Measurements from ENCODE around the gene PHF5A.

The PHF5A gene

GRCh38 chr22:41459431-41459830 is 9.1 kb downstream of the PHF5A start:
- Histone ChIP-seq H3K4me1 (ENCODE audit: insufficient read depth, poor library complexity, severe bottlenecking) (no peaks in the 10 kb centered on the region), H3K27ac (ENCODE audit: poor library complexity, severe bottlenecking) (no peak overlapping the region), H3K36me3 (ENCODE audit: low read depth) (peaks cover 62% of the 10 kb centered on the region), H3K27me3 (ENCODE audit: insufficient read depth, poor library complexity, severe bottlenecking) (no peaks in the 10 kb centered on the region), H3K9me3 (ENCODE audit: severe bottlenecking) (no peaks in the 10 kb centered on the region), H3K4me3 (ENCODE audit: severe bottlenecking) (no peak overlapping the region)
- DNase-seq (ENCODE audit: low spot score) (no peak), ATAC-seq (ENCODE audit: low read depth) (no peak)
- no peak for TF ChIP-seq CTCF (IDR thresholded peaks at IDR 0.05; ENCODE audit: poor library complexity, severe bottlenecking)

GRCh38 chr22:41458161-41458728 is 10.2 kb downstream of the PHF5A start:
- H3K4me1 ChIP-seq (ENCODE audit: insufficient read depth, poor library complexity, severe bottlenecking) = no peaks in the 10 kb centered on the region
- no peaks in the 10 kb centered on the region for H3K9me3 ChIP-seq (ENCODE audit: severe bottlenecking)
- DNase-seq (ENCODE audit: low spot score) = no peak
- no peak overlapping the region for H3K27ac ChIP-seq (ENCODE audit: poor library complexity, severe bottlenecking)
- no peak for TF ChIP-seq CTCF (IDR thresholded peaks at IDR 0.05; ENCODE audit: poor library complexity, severe bottlenecking)
- no peaks in the 10 kb centered on the region for H3K27me3 ChIP-seq (ENCODE audit: insufficient read depth, poor library complexity, severe bottlenecking)
- H3K4me3 ChIP-seq (ENCODE audit: severe bottlenecking) = no peak overlapping the region
- H3K36me3 ChIP-seq (ENCODE audit: low read depth) = peaks cover 51% of the 10 kb centered on the region
- ATAC-seq (ENCODE audit: low read depth) = no peak

- peak overlapping the region; percentile 90 for H3K27ac ChIP-seq (ENCODE audit: poor library complexity, severe bottlenecking)
- peaks cover under 1% of the 10 kb centered on the region; the same call in 1 of the 2 replicates for H3K36me3 ChIP-seq (ENCODE audit: low read depth)
- H3K4me1 ChIP-seq (ENCODE audit: insufficient read depth, poor library complexity, severe bottlenecking) = no peaks in the 10 kb centered on the region
- ATAC-seq (ENCODE audit: low read depth) = peak; percentile 77
- H3K27me3 ChIP-seq (ENCODE audit: insufficient read depth, poor library complexity, severe bottlenecking) = no peaks in the 10 kb centered on the region
- H3K4me3 ChIP-seq (ENCODE audit: severe bottlenecking) = peak overlapping the region; percentile 69
- peak; percentile 95 for DNase-seq (ENCODE audit: low spot score)
- no peaks in the 10 kb centered on the region for H3K9me3 ChIP-seq (ENCODE audit: severe bottlenecking)
- TF ChIP-seq CTCF (IDR thresholded peaks at IDR 0.05; ENCODE audit: poor library complexity, severe bottlenecking) = no peak
These were observed 20.2 kb downstream of the PHF5A start for GRCh38 chr22:41448189-41448808.

GRCh38 chr22:41447435-41448188 is 20.9 kb downstream of the PHF5A start:
- Histone ChIP-seq H3K36me3 (ENCODE audit: low read depth) (peaks cover 7% of the 10 kb centered on the region), H3K9me3 (ENCODE audit: severe bottlenecking) (no peaks in the 10 kb centered on the region), H3K4me1 (ENCODE audit: insufficient read depth, poor library complexity, severe bottlenecking) (no peaks in the 10 kb centered on the region), H3K27me3 (ENCODE audit: insufficient read depth, poor library complexity, severe bottlenecking) (no peaks in the 10 kb centered on the region), H3K27ac (ENCODE audit: poor library complexity, severe bottlenecking) (peak overlapping the region; percentile 90), H3K4me3 (ENCODE audit: severe bottlenecking) (peak overlapping the region; percentile 69)
- TF ChIP-seq CTCF (IDR thresholded peaks at IDR 0.05; ENCODE audit: poor library complexity, severe bottlenecking) = no peak
- peak; percentile 14; the same call in 1 of the 3 replicates for ATAC-seq (ENCODE audit: low read depth)
- DNase-seq (ENCODE audit: low spot score) = peak; percentile 65

All from RWPE2 (cell line).